K562 (cell line): ENCODE data around the gene KPNA4. TPM values are rescaled to one million over a fixed set of nuclear protein-coding genes. Genes with fewer than 3 reads are reported as not detected.

ENCODE experiments used
- CBFA2T2 ChIP-seq: fragments of 450-650 bp; conservative IDR thresholded peaks from 2 replicates; pipeline ENCODE4 v1.6.1; 2017; ENCODE audit warnings: mild to moderate bottlenecking
- CBFA2T3 ChIP-seq: fragments of 450-650 bp; IDR thresholded peaks from 2 replicates; pipeline ENCODE4 v1.6.1; 2017
- HDAC8 ChIP-seq: fragments of 450-650 bp; IDR thresholded peaks from 2 replicates; pipeline ENCODE4 v1.6.1; 2016; ENCODE audit warnings: mild to moderate bottlenecking, missing genetic modification characterization, moderate library complexity, missing compliant biosample characterization
- NCOR1 ChIP-seq: fragments of 450-650 bp; IDR thresholded peaks from 2 replicates; pipeline ENCODE4 v1.6.1; 2016; ENCODE audit warnings: mild to moderate bottlenecking, moderate library complexity
- POLR2A ChIP-seq: fragments of 450-650 bp; conservative IDR thresholded peaks from 2 replicates; pipeline ENCODE4 v1.6.1; 2016
- RAD51 ChIP-seq: fragments of 450-650 bp; IDR thresholded peaks from 2 replicates; pipeline ENCODE4 v1.7.1; 2016; ENCODE audit warnings: low read depth, mild to moderate bottlenecking, borderline replicate concordance
- SMAD2 ChIP-seq: fragments of 150-350 bp; IDR thresholded peaks from 2 replicates; pipeline ENCODE4 v1.6.1; 2014; ENCODE audit warnings: low read depth, mild to moderate bottlenecking, low read length
- TEAD4 ChIP-seq, 2 experiments: sonication (generic) in 1 of 2; formaldehyde crosslinking in 1 of 2; IDR thresholded peaks; 2 replicates each; pipeline versions ENCODE4 v1.6.1 to v1.8.0; 2012 to 2022; ENCODE audit warnings: borderline replicate concordance in 1 of 2, inconsistent platforms in 1 of 2, low read length in 1 of 2, mild to moderate bottlenecking in 1 of 2, missing genetic modification reagents in 1 of 2
- ZC3H4 ChIP-seq: sonication (generic); formaldehyde crosslinking; IDR thresholded peaks from 2 replicates; pipeline ENCODE4 v1.9.0; 2021; ENCODE audit warnings: missing genetic modification reagents, borderline replicate concordance
- polyA plus RNA-seq, 8 experiments: library from polyadenylated mRNA; depleted of rRNA in 4 of 8; stranded (reverse) in 5 of 8; unstranded in 3 of 8; fragments of >200 nt; fragmentation: Nextera tagmentation in 2 of 8; fragmentation: Illumina TruSeq in 1 of 8; extraction: Ambion mirVana in 2 of 8; extraction: Trizol in 1 of 8; gene quantifications; 2 replicates each; pipeline versions ENCODE4 v1.2.1 to v1.2.3, GENCODE V29; 2011 to 2014; ENCODE audit warnings: inconsistent platforms in 1 of 8, missing spikeins in 1 of 8
- total RNA-seq, 7 experiments: library from RNA; depleted of rRNA in 6 of 7; stranded (reverse); fragments of >200 nt in 6 of 7; fragmentation: Illumina TruSeq in 2 of 7; extraction: Trizol in 2 of 7; gene quantifications; 2 replicates each; pipeline versions ENCODE4 v1.2.1 to v1.2.3, GENCODE V29; 2011 to 2021; ENCODE audit warnings: low replicate concordance in 1 of 7
- TF ChIP-seq, protein P1 (sequence below): sonication (generic); formaldehyde crosslinking; IDR thresholded peaks from 2 replicates; pipeline ENCODE4 v1.8.0; 2023; ENCODE audit warnings: missing genetic modification reagents, mild to moderate bottlenecking, borderline replicate concordance
- TF ChIP-seq, protein P2 (sequence below): fragments of 450-650 bp; IDR thresholded peaks from 2 replicates; pipeline ENCODE4 v1.6.1; 2016; ENCODE audit warnings: mild to moderate bottlenecking

The KPNA4 gene
- total and polyA plus RNA-seq, 9 of the 15 experiments (the other 6 are each of a cell fraction or from before 2014, with no cell fraction given): 13.9 to 66.6 (median 34.5) TPM

DNA sequence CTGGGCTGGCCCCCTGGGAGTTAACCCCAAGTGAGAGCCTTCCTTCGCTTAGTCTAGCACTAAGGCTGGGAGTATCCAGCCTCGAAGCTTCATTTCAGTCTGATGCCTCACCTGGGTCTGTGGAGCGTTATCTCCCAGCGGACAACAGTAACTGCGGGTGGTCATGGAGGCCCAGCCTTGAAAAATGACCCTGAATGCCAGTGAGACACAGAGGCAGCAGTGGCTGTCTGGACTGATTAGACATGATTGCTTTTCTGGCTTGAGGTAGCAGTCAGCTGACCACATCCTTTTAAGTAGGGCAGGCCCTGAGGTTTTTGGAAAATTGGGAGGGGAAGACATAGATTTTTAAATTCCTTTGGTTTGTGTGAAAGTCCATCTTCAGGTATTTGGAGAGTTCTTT, 87.6 kb downstream of the KPNA4 start (continued):
- TF ChIP-seq, protein P1, sequence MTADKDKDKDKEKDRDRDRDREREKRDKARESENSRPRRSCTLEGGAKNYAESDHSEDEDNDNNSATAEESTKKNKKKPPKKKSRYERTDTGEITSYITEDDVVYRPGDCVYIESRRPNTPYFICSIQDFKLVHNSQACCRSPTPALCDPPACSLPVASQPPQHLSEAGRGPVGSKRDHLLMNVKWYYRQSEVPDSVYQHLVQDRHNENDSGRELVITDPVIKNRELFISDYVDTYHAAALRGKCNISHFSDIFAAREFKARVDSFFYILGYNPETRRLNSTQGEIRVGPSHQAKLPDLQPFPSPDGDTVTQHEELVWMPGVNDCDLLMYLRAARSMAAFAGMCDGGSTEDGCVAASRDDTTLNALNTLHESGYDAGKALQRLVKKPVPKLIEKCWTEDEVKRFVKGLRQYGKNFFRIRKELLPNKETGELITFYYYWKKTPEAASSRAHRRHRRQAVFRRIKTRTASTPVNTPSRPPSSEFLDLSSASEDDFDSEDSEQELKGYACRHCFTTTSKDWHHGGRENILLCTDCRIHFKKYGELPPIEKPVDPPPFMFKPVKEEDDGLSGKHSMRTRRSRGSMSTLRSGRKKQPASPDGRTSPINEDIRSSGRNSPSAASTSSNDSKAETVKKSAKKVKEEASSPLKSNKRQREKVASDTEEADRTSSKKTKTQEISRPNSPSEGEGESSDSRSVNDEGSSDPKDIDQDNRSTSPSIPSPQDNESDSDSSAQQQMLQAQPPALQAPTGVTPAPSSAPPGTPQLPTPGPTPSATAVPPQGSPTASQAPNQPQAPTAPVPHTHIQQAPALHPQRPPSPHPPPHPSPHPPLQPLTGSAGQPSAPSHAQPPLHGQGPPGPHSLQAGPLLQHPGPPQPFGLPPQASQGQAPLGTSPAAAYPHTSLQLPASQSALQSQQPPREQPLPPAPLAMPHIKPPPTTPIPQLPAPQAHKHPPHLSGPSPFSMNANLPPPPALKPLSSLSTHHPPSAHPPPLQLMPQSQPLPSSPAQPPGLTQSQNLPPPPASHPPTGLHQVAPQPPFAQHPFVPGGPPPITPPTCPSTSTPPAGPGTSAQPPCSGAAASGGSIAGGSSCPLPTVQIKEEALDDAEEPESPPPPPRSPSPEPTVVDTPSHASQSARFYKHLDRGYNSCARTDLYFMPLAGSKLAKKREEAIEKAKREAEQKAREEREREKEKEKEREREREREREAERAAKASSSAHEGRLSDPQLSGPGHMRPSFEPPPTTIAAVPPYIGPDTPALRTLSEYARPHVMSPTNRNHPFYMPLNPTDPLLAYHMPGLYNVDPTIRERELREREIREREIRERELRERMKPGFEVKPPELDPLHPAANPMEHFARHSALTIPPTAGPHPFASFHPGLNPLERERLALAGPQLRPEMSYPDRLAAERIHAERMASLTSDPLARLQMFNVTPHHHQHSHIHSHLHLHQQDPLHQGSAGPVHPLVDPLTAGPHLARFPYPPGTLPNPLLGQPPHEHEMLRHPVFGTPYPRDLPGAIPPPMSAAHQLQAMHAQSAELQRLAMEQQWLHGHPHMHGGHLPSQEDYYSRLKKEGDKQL: no peak
- TF ChIP-seq HDAC8 (no peak), RAD51 (0 out of 2 replicates have a peak, but pooled peaks have one; percentile 16), CBFA2T3 (peak; percentile 81), POLR2A (no peak), TEAD4 (IDR thresholded peaks at IDR 0.05; ENCODE audit: low read length) (peak; percentile 59), TEAD4 (CRISPR knock-in tag; IDR thresholded peaks at IDR 0.05; ENCODE audit: borderline replicate concordance) (no peak), CBFA2T2 (peak; percentile 69), SMAD2 (no peak), NCOR1 (peak; percentile 42; the same call in 1 of the 2 replicates), ZC3H4 (CRISPR knock-in tag) (no peak)
- TF ChIP-seq, protein P2, sequence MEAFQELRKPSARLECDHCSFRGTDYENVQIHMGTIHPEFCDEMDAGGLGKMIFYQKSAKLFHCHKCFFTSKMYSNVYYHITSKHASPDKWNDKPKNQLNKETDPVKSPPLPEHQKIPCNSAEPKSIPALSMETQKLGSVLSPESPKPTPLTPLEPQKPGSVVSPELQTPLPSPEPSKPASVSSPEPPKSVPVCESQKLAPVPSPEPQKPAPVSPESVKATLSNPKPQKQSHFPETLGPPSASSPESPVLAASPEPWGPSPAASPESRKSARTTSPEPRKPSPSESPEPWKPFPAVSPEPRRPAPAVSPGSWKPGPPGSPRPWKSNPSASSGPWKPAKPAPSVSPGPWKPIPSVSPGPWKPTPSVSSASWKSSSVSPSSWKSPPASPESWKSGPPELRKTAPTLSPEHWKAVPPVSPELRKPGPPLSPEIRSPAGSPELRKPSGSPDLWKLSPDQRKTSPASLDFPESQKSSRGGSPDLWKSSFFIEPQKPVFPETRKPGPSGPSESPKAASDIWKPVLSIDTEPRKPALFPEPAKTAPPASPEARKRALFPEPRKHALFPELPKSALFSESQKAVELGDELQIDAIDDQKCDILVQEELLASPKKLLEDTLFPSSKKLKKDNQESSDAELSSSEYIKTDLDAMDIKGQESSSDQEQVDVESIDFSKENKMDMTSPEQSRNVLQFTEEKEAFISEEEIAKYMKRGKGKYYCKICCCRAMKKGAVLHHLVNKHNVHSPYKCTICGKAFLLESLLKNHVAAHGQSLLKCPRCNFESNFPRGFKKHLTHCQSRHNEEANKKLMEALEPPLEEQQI: no peak
